Neural crest cell (in vitro differentiated cells): ENCODE measurements around the gene CSHL1. TPM values are rescaled to one million over a fixed set of nuclear protein-coding genes. Genes with fewer than 3 reads are reported as not detected.

Source experiments
- DNase-seq: peaks from one replicate; pipeline ENCODE4 v3.0.0; 2021; ENCODE audit warnings: low read depth, mixed read lengths, low spot score
- H3K27ac Mint-ChIP-seq: one replicate; pipeline ENCODE4 v1.8.0; 2021; ENCODE audit warnings: mild to moderate bottlenecking, mixed read lengths; ENCODE audit not compliant: unreplicated experiment
- H3K27me3 Mint-ChIP-seq: 2 replicates; pipeline ENCODE4 v1.8.0; 2021; ENCODE audit warnings: low read depth, mild to moderate bottlenecking, mixed read lengths
- H3K36me3 Mint-ChIP-seq: 2 replicates; pipeline ENCODE4 v1.8.0; 2021; ENCODE audit warnings: low read depth, mild to moderate bottlenecking, mixed read lengths
- H3K4me1 Mint-ChIP-seq: 2 replicates; pipeline ENCODE4 v1.8.0; 2021; ENCODE audit warnings: mixed read lengths
- H3K4me3 Mint-ChIP-seq: one replicate; pipeline ENCODE4 v1.8.0; 2021; ENCODE audit warnings: mild to moderate bottlenecking, mixed read lengths
- H3K9me3 Mint-ChIP-seq: 2 replicates; pipeline ENCODE4 v1.8.0; 2021; ENCODE audit warnings: mixed read lengths
- CTCF ChIP-seq: fragments of 200-600 bp; sonication (generic); conservative IDR thresholded peaks from 2 replicates; pipeline ENCODE4 v1.5.0; 2021; ENCODE audit warnings: antibody characterized with exemption, mild to moderate bottlenecking
- total RNA-seq: library from RNA; stranded (reverse); gene quantifications from 2 replicates; pipeline ENCODE4 v1.2.1, GENCODE V29; 2021

Gene CSHL1
- total RNA-seq, 1 donor from 2014 or later = not detected

- peaks cover 4% of the 10 kb centered on the region for H3K4me1 Mint-ChIP-seq
- no peaks in the 10 kb centered on the region for H3K36me3 Mint-ChIP-seq
- H3K9me3 Mint-ChIP-seq = no peaks in the 10 kb centered on the region
- H3K27ac Mint-ChIP-seq = no peak overlapping the region
- TF ChIP-seq CTCF = no peak
- no peak for DNase-seq
- no peak overlapping the region for H3K4me3 Mint-ChIP-seq
- H3K27me3 Mint-ChIP-seq = no peaks in the 10 kb centered on the region
Observed at GRCh38 chr17:63955232-63955631, 44.2 kb upstream of the CSHL1 start.

- H3K27ac Mint-ChIP-seq = no peak overlapping the region
Observed at GRCh38 chr17:63954402-63955063, 43.5 kb upstream of the CSHL1 start.

GRCh38 chr17:63950940-63951907 is 40.2 kb upstream of the CSHL1 start:
- H3K36me3 Mint-ChIP-seq = no peaks in the 10 kb centered on the region
- H3K27ac Mint-ChIP-seq = no peak overlapping the region
- no peak for DNase-seq
- peaks cover 4% of the 10 kb centered on the region for H3K4me1 Mint-ChIP-seq
- peak; percentile 56 for TF ChIP-seq CTCF
- H3K4me3 Mint-ChIP-seq = no peak overlapping the region
- no peaks in the 10 kb centered on the region for H3K9me3 Mint-ChIP-seq
- no peaks in the 10 kb centered on the region for H3K27me3 Mint-ChIP-seq

More at GRCh38 chr17:63954402-63955063, 43.5 kb upstream of the CSHL1 start:
- DNase-seq = no peak
- Mint-ChIP-seq H3K36me3 (no peaks in the 10 kb centered on the region), H3K27me3 (no peaks in the 10 kb centered on the region), H3K4me3 (no peak overlapping the region), H3K4me1 (peaks cover 4% of the 10 kb centered on the region), H3K9me3 (no peaks in the 10 kb centered on the region)
- TF ChIP-seq CTCF = no peak

DNA sequence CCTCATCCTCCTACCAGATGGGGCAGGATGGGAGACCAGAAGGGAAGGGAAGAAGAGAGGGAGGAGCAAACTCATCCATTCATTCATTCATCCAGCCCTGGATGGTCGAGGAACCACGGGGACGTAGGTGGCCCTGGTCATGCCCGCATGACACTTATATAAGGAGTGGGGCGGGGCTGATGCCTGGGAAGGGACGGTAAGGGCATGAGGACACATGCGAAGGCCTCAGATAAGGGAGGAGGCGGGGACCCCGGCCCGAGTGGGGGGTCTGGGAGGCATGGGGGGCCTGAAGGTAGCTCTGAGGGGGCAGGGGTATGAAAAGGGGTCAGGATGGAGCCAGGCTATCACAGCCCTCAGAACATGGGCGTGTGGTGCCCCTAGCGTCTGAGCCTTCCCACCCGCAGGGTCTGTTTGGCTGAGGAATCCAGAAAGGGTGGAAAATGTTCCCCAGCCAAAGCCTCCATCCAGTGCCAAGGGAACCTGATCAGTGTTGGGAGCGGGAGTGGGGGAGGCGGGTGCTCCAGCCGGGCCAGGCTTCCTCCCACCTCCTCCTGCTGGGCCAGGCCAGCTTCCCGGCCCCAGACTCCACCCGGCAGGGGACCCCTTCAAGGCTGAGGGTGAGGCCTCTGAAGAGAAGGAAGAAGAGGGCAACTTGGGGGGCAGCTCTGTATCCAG is 38.7 kb upstream of the CSHL1 start:
- Mint-ChIP-seq H3K4me3 (no peak overlapping the region), H3K9me3 (no peaks in the 10 kb centered on the region), H3K27me3 (no peaks in the 10 kb centered on the region), H3K4me1 (peaks cover 4% of the 10 kb centered on the region), H3K36me3 (no peaks in the 10 kb centered on the region), H3K27ac (no peak overlapping the region)
- TF ChIP-seq CTCF = no peak
- no peak for DNase-seq

GRCh38 chr17:63948521-63948920 is 37.5 kb upstream of the CSHL1 start:
- no peak overlapping the region for H3K27ac Mint-ChIP-seq
- no peaks in the 10 kb centered on the region for H3K36me3 Mint-ChIP-seq
- no peaks in the 10 kb centered on the region for H3K27me3 Mint-ChIP-seq
- no peak for DNase-seq
- no peaks in the 10 kb centered on the region for H3K4me1 Mint-ChIP-seq
- no peak overlapping the region for H3K4me3 Mint-ChIP-seq
- TF ChIP-seq CTCF = no peak
- no peaks in the 10 kb centered on the region for H3K9me3 Mint-ChIP-seq
